HG03095 (cell line): ENCODE data around the gene PPP1R16B.
"Not testable (repeated sequence)": the region's sequence is repeated elsewhere in the genome, so short reads cannot be mapped to it uniquely, and the experiment has no call there.

Experiments used
- ATAC-seq: cut with Tn5 transposase; IDR thresholded peaks from one replicate; pipeline ENCODE4 v1.9.1; 2021; ENCODE audit warnings: moderate library complexity; ENCODE audit not compliant: unreplicated experiment

The PPP1R16B gene

DNA sequence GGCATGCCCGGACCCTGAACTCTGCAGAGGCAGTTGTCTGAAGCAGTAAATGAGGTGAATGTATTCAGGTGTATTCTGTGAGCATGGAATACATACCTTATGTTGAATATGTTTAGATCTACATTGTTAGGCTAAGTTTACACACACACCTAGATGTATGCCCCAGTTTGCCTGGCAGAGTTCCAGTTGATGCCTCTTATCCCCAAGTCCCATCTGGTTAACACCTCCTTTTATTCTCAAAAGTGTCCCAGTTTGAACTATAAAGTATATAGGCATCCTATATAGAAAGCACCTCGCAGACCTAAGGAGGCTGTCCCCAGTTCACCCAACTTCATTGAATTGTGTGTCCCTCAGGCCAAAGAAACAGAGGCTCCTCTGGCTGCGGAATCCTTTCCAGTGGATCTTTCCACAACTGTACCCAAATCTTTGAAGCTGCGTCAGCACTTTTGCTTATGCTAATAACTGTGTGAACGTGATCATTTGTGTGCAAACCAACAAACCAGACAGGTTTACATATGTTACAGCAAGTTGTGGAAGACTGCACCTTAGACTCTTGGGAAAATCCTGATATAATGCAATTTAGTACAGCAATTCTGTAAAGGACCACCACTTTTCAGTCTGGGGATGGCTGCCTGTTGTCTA lies 151.9 kb downstream of the PPP1R16B start:
- no peak for ATAC-seq

DNA sequence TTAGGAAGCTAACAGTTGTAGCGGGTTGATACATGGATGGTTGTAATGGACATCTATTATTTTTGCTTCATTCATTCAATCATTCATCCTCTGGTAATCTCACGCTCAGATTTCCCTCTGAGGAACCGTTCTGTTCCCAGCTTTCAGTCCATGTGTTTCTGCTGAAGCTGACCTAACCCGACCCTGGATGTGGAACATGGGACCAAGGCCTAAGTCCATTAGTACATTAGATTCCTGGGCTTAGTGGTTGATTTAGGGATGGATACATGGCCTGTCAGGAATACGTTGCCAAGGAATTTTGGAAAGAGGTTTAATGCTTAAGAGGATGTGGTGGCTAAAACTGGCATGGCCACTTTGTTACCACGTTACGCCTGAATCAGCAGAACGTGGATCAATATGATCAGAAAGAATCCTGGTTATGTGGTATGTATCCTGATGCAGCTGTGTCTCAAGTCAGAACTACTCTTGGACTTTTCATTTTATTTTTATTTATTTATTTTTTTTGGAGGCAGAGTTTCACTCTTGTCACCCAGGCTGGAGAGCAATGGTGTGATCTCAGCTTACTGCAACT lies 152.5 kb downstream of the PPP1R16B start:
- ATAC-seq: no peak

DNA sequence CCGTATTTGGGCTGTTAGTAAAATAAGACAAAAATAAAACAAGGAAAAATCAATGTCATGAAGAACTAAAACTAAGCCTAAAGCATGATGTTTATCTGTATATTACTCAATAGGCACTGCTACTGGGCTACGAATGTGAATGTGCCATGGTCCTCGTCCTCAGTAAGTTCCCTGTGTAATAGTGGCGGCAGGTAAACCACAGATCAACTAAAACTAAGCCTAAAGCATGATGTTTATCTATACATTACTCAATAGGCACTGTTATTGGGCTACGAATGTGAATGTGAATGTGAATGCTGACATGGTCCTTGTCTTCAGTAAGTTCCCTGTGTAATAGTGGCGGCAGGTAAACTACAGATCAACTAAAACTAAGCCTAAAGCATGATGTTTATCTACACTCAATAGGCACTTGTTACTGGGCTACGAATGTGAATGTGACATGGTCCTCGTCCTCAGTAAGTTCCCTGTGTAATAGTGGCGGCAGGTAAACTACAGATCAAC lies 154.7 kb downstream of the PPP1R16B start:
- not testable (repeated sequence) for ATAC-seq

- ATAC-seq: no peak
Measured at GRCh38 chr20:38961530-38962043, 156.1 kb downstream of the PPP1R16B start.

DNA sequence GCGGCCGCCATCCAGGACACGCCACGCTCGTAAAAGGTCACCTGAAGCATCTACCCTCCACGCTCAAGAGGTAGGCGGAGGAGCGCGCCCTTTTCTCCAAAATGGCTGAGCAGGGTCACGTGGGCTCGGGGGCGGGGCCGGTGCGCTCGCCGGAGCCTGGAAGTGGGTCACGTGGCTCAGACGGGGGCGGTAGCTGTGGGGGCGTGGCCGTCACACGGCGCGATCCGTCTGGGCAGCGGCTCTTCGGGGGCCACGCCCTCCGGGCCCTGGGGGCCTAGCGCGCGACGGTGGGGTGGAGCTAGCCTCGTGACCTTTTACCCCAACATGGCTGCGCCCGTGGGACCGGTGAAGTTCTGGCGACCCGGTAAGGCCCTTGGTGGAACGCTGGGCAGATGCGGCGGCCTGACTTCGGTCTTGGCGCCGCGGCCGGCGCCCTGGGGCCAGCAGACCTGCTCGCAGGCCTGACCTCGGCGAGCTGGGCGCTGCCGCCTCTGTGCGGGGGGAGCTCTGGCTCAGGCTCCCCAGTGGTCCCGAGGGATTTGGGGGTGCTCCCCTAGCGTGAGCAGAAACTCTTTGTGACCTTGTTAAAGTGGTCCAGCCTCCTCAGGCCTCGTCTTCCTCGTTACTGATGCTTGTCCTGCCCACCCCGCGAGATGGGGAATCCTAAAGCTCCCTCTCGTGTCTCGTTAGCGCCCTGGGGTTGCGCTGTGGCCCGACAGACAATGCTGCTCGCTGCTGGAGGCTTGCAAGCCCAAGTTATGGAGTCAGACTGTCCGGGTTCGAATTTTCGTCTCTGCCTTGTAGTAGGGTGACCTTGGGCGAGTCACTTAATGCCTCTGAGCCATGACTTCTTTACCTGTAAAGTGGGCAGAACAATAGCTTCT lies 156.8 kb downstream of the PPP1R16B start, which contains the start of gene DHX35:
Gene DHX35, plus strand, starts transcription at position 301 of the 884 bp plus-strand sequence. Its CDS starts 24 bp downstream, at position 325.
- ATAC-seq: peak; percentile 95

- no peak for ATAC-seq
Measured at GRCh38 chr20:38962928-38963401, 157.5 kb downstream of the PPP1R16B start.

- ATAC-seq: no peak
Measured at GRCh38 chr20:38963745-38964144, 158.2 kb downstream of the PPP1R16B start.

DNA sequence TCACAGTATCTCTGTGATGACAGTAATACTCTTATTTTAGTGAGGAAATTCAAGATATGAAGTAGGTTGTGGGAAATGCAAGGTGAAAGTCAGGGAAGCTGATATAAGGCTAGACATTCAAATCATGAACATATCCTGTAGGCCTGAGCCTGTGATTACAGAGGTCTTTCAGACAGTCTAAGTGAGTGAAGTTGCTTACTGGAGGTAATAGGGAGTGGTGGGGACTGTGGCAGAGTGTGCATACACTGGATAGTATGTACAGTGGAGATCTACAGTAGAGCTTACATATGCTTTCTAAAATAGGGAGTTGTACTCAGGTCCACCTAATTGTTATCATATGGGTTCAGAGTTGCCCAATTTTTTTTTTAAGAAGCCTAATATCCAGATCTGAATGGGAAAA lies 159.8 kb downstream of the PPP1R16B start:
- no peak for ATAC-seq

- ATAC-seq: no peak
Measured at GRCh38 chr20:38968090-38968489, 162.6 kb downstream of the PPP1R16B start.

DNA sequence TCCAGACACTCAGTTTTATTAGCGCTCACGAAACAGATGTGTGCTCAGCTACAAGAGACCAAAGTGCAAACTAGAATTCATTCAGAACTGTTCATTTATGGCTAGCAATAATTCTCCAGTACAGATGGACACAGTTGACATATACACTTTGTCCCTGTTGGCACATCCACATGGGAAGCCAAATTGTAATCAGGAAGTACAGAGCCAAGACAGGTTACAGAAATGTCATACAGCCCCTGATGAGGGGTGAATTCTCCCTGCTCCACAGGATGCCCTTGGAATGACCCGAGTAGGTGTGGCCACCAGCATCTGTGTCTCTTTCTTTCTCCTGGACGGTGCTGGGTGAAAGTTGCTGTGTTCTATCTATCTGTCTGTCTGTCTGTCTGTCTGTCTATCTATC lies 164.2 kb downstream of the PPP1R16B start:
- no peak for ATAC-seq

- ATAC-seq: no peak
Measured at GRCh38 chr20:38970302-38970701, 164.8 kb downstream of the PPP1R16B start.
